ENCODE results near the gene MAZ. TPM values are rescaled to one million over a fixed set of nuclear protein-coding genes. Genes with fewer than 3 reads are reported as not detected.

Gene MAZ
- total RNA-seq, 4 donors from 2014 or later = 62.1 to 101 (median 84.8) TPM

- intact Hi-C loops (cut with DNase I; ENCODE audit: low total_unique reads) = no loop called here
- no peak for TF ChIP-seq POLR2A (IDR thresholded peaks at IDR 0.05)
- TF ChIP-seq, protein P1, sequence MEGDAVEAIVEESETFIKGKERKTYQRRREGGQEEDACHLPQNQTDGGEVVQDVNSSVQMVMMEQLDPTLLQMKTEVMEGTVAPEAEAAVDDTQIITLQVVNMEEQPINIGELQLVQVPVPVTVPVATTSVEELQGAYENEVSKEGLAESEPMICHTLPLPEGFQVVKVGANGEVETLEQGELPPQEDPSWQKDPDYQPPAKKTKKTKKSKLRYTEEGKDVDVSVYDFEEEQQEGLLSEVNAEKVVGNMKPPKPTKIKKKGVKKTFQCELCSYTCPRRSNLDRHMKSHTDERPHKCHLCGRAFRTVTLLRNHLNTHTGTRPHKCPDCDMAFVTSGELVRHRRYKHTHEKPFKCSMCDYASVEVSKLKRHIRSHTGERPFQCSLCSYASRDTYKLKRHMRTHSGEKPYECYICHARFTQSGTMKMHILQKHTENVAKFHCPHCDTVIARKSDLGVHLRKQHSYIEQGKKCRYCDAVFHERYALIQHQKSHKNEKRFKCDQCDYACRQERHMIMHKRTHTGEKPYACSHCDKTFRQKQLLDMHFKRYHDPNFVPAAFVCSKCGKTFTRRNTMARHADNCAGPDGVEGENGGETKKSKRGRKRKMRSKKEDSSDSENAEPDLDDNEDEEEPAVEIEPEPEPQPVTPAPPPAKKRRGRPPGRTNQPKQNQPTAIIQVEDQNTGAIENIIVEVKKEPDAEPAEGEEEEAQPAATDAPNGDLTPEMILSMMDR (IDR thresholded peaks at IDR 0.05) = no peak
- no peak for DNase-seq (ENCODE audit: low spot score in 2 of 2)
- WGBS, 2 donors = 11 to 12% methylated on average over 9 to 11 of the region's 11 CpGs
- peak overlapping the region; percentile 54 for H3K4me3 ChIP-seq (ENCODE audit: low read depth, poor library complexity, severe bottlenecking)
These were observed 14.7 kb downstream of the MAZ start for GRCh38 chr16:29820730-29821642.

DNA sequence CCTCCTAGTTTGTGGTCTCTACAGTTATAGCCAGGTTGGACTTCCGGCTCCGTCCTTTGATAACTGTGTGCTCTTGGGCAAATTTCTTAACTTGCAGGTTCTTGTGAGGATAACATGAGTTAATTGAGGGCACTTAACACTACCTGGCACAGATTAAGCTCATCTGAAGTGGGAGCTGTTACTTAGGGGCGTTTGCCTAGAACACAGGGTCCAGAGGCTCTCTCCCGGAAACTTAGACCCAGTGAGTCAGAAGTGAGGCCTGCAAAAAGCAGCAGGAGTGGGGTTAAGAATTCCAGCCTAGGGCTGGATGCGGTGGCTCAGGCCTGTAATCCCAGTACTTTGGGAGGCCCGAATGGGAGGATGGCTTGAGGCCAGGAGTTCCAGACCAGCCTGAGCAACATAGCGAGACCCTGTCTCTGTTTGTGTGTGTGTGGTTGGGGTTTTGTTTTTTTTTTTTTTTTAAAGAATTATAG is 15.3 kb downstream of the MAZ start:
- WGBS, 2 donors = 12 to 19% methylated on average over 7 of the region's 7 CpGs
- intact Hi-C loops (cut with DNase I; ENCODE audit: low total_unique reads) = no loop called here
- peak overlapping the region; percentile 54 for H3K4me3 ChIP-seq (ENCODE audit: low read depth, poor library complexity, severe bottlenecking)
- TF ChIP-seq, protein P1 (IDR thresholded peaks at IDR 0.05) = no peak
- TF ChIP-seq POLR2A (IDR thresholded peaks at IDR 0.05) = no peak
- no peak for DNase-seq (ENCODE audit: low spot score in 2 of 2)

GRCh38 chr16:29824589-29825144 is 18.3 kb downstream of the MAZ start:
- WGBS, 2 donors = 22 to 32% methylated on average over 7 of the region's 7 CpGs
- no peak for TF ChIP-seq POLR2A (IDR thresholded peaks at IDR 0.05)
- TF ChIP-seq, protein P1 (IDR thresholded peaks at IDR 0.05) = no peak
- intact Hi-C loops (cut with DNase I; ENCODE audit: low total_unique reads) = no loop called here
- DNase-seq (ENCODE audit: low spot score in 2 of 2) = no peak
- H3K4me3 ChIP-seq (ENCODE audit: low read depth, poor library complexity, severe bottlenecking) = no peak overlapping the region

DNA sequence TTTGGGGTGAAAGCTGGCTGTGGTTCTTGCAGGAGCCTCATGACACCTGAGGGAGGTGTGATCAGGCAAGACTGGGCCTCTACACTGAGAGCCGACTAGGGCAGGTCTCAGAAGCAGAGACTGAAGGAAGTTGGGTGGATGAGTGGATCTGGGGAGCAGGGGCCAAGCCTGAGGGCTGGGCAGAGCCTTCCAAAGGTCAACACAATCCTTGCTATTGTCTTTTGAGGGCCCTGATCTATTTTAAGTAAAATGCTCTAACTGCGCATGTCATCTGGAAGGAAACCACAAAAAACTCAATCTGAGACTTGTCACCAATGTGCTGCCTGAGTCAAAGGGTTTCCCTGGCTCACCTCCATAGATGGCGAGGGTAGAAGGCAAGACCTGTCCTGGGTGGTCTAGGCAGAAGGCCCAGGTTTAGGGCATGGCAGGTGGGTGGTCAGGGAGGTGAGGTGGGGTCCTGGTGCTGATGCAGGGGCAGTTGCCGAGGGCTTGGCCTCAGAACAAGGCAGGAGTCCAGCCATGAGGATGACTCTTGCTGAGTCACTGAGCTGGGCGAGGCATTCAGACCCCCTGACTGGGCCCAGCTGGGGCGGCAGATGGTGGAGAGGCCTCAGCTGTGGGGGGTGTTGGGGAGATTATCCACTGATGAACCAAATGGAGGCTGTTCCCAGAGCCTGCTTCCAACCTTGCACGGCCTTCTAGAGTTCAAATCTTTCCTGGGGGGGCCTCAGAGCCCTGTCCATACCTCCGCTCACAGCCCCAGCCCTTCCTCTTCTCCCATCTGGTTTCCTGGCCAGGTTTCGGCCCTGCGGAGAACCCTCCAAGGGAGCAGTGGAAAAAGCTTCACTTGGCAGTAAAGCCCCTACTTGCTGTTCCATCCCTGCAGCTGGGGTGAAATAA is 19.1 kb downstream of the MAZ start:
- H3K4me3 ChIP-seq (ENCODE audit: low read depth, poor library complexity, severe bottlenecking) = no peak overlapping the region
- TF ChIP-seq POLR2A (IDR thresholded peaks at IDR 0.05) = no peak
- intact Hi-C loops (cut with DNase I; ENCODE audit: low total_unique reads) = no loop called here
- WGBS, 2 donors = 41 to 47% methylated on average over 10 of the region's 10 CpGs
- no peak for DNase-seq (ENCODE audit: low spot score in 2 of 2)

DNA sequence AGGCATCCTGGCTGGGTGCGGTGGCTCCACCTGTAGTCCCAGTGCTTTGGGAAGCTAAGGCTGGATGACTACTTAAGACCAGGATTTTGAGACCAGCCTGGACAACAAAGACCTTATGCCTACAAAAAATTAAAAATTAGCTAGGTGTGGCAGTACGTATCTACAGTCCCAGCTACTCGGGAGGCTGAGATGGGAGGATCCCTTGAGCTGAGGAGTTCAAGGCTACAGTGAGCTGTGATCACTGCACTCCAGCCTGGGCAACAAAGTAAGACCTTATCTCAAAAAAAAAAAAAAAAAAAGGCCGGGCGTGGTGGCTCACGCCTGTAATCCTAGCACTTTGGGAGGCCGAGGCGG is 20.0 kb downstream of the MAZ start:
- TF ChIP-seq POLR2A (IDR thresholded peaks at IDR 0.05) = no peak
- TF ChIP-seq, protein P1 (IDR thresholded peaks at IDR 0.05) = no peak
- WGBS, 2 donors = 83 to 95% methylated on average over 8 of the region's 8 CpGs

More for the DNA sequence above, 20.0 kb downstream of the MAZ start:
- no peak for DNase-seq (ENCODE audit: low spot score in 2 of 2)
- no peak overlapping the region for H3K4me3 ChIP-seq (ENCODE audit: low read depth, poor library complexity, severe bottlenecking)
- intact Hi-C loops (cut with DNase I; ENCODE audit: low total_unique reads) = no loop called here
